ENCODE measurements around the gene ME3.

ME3 gene

GRCh38 chr11:86416494-86416893 lies 255.9 kb downstream of the ME3 start:
- DNase-seq, result no peak

- no peak for DNase-seq
Measured at GRCh38 chr11:86415026-86415425, 257.4 kb downstream of the ME3 start.

GRCh38 chr11:86414032-86414431 lies 258.4 kb downstream of the ME3 start:
- no peak for DNase-seq

- no peak for DNase-seq
Measured at GRCh38 chr11:86408845-86409244, 263.6 kb downstream of the ME3 start.

DNA sequence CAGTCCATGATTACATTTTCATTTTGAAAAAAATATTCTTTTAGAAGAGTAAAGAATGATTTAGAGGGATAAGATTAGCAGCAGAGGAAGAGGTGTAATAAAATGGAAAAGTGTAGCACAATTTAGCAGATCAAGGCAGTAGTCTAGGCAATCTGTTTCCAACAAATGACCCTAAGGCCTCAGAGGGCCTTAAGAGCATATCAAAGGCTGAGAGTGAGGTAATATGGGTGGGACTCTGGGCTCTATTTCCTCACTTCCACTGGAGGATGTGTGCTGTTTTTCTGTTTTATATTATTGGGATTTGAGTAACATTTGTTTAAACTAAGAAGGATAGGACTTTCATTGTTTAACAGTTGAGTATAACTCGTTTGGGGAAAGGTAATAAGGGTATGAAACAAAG lies 269.0 kb downstream of the ME3 start:
- DNase-seq, result no peak

- no peak for DNase-seq
Measured at GRCh38 chr11:86398106-86398505, 274.3 kb downstream of the ME3 start.

- no peak for DNase-seq
Measured at GRCh38 chr11:86397351-86397750, 275.1 kb downstream of the ME3 start.

GRCh38 chr11:86396396-86396795 lies 276.0 kb downstream of the ME3 start:
- no peak for DNase-seq

DNA sequence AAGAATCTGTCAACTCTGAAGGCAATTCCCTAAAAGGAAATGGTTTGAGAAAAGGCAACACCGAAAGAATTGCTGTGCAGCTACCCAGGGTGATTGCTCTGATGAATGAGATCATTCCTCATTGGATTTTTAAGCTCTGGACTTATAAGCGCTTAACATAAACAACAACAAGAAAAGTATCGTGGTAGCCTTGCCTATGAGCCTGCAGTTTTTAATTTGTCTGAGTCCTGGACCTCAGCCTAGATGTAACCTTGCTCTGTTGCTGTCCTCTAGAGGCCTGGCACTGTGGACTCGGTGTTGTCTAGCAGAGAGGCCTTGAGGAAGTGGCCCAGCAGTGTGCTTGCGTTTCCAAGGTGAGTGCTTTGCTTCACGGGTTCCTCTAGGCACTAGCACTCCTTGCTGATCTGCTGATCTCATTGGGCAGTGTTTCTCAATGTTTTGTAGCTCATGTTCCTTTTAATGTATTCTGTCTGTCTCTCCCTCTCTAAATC lies 277.3 kb downstream of the ME3 start:
- DNase-seq, result no peak

Measured in activated CD4-positive, alpha-beta T cell treated with anti-CD3 and anti-CD28 coated beads, Interleukin-2, amount 50 U/mL, for 4 hours (primary cell).